Measurements from ENCODE around the gene MRPS25.

DNA sequence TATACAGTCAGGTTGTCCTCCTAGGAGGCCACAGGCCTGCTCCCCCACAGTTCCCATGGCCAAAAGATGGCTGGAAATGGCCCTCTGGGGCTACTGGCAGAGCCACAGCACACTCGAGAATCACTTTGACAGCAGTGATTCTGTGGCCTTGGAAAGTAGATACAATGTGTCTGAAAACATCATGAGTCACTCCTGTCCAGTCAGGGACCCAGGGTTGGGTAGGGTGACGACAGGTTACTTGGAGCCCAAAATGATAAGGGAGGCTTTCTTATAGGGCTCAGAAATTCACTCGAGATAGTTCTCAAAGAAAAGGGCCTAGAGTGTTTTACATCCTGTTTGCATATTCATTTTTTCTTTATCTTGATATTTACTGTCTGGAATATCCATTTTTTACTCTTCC is 24.3 kb downstream of the MRPS25 start:
- TF ChIP-seq, protein P1, sequence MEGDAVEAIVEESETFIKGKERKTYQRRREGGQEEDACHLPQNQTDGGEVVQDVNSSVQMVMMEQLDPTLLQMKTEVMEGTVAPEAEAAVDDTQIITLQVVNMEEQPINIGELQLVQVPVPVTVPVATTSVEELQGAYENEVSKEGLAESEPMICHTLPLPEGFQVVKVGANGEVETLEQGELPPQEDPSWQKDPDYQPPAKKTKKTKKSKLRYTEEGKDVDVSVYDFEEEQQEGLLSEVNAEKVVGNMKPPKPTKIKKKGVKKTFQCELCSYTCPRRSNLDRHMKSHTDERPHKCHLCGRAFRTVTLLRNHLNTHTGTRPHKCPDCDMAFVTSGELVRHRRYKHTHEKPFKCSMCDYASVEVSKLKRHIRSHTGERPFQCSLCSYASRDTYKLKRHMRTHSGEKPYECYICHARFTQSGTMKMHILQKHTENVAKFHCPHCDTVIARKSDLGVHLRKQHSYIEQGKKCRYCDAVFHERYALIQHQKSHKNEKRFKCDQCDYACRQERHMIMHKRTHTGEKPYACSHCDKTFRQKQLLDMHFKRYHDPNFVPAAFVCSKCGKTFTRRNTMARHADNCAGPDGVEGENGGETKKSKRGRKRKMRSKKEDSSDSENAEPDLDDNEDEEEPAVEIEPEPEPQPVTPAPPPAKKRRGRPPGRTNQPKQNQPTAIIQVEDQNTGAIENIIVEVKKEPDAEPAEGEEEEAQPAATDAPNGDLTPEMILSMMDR (IDR thresholded peaks at IDR 0.05; ENCODE audit: borderline replicate concordance, extremely low read depth, low read length, poor library complexity, severe bottlenecking), result no peak
- TF ChIP-seq EZH2 (IDR thresholded peaks at IDR 0.05; ENCODE audit: borderline replicate concordance, low read depth, low read length, severe bottlenecking), result no peak
